C4-2B (cell line): ENCODE measurements around the gene GPER1.

Experiments
- H3K27ac ChIP-seq: fragments of 450-650 bp; 2 replicates; pipeline ENCODE4 v1.5.1; 2017
- CTCF ChIP-seq: fragments of 450-650 bp; conservative IDR thresholded peaks from 2 replicates; pipeline ENCODE4 v1.5.1; 2017; ENCODE audit warnings: mild to moderate bottlenecking
- ZFX ChIP-seq: fragments of 450-650 bp; IDR thresholded peaks from 2 replicates; pipeline ENCODE4 v1.6.1; 2017

GPER1 gene

GRCh38 chr7:1080252-1080920 is 7.5 kb upstream of the GPER1 start:
- TF ChIP-seq CTCF (no peak), ZFX (no peak)
- H3K27ac ChIP-seq: no peak overlapping the region

- TF ChIP-seq CTCF: no peak
- TF ChIP-seq ZFX: no peak
- H3K27ac ChIP-seq: no peak overlapping the region
These were observed 7.0 kb upstream of the GPER1 start for GRCh38 chr7:1080921-1081255.

GRCh38 chr7:1081336-1081735 is 6.6 kb upstream of the GPER1 start:
- H3K27ac ChIP-seq: no peak overlapping the region
- TF ChIP-seq ZFX (no peak), CTCF (no peak)

GRCh38 chr7:1081931-1082401 is 5.9 kb upstream of the GPER1 start:
- H3K27ac ChIP-seq: no peak overlapping the region
- TF ChIP-seq ZFX (no peak), CTCF (no peak)

GRCh38 chr7:1083729-1084657 is 3.9 kb upstream of the GPER1 start:
- no peak for TF ChIP-seq ZFX
- TF ChIP-seq CTCF: no peak
- no peak overlapping the region for H3K27ac ChIP-seq

- no peak overlapping the region for H3K27ac ChIP-seq
These were observed 2.6 kb upstream of the GPER1 start for GRCh38 chr7:1085266-1085665.

More at GRCh38 chr7:1085266-1085665, 2.6 kb upstream of the GPER1 start:
- TF ChIP-seq CTCF (no peak), ZFX (no peak)
